HL-60/S4 treated with retinoic acid at 250 ng/mL for 4 days and 3 days (cell line): ENCODE measurements around the gene HOXB7.

ENCODE experiments used
- in situ Hi-C: fragments of 300-500 bp; cut with MboI; formaldehyde crosslinking; loops from 2 replicates; pipeline ENCODE4 v1.7.0; 2022; ENCODE audit warnings: low sequenced_read_pairs

The HOXB7 gene

GRCh38 chr17:48610282-48611211 is at the start of gene HOXB7:
TSS of gene HOXB7 (minus strand) at chr17:48611017. CDS start at chr17:48610918, 99 bp downstream.
- in situ Hi-C loops: no loop called here

- in situ Hi-C loops: no loop called here
These were observed 45.1 kb upstream of the HOXB7 start for GRCh38 chr17:48655913-48656312.

GRCh38 chr17:48649741-48650140 is 38.9 kb upstream of the HOXB7 start:
- in situ Hi-C loops: no loop called here

- in situ Hi-C loops: no loop called here
These were observed 37.1 kb upstream of the HOXB7 start for GRCh38 chr17:48647963-48648245.

GRCh38 chr17:48647103-48647962 is 36.5 kb upstream of the HOXB7 start:
- in situ Hi-C loops: no loop called here

- in situ Hi-C loops: no loop called here
These were observed 35.6 kb upstream of the HOXB7 start for GRCh38 chr17:48646183-48647102.

- in situ Hi-C loops: no loop called here
These were observed 34.9 kb upstream of the HOXB7 start for GRCh38 chr17:48645639-48646182.

GRCh38 chr17:48644910-48645557 is 34.2 kb upstream of the HOXB7 start:
- in situ Hi-C loops: no loop called here

GRCh38 chr17:48644159-48644558 is 33.3 kb upstream of the HOXB7 start:
- in situ Hi-C loops: no loop called here

GRCh38 chr17:48643697-48644012 is 32.8 kb upstream of the HOXB7 start:
- in situ Hi-C loops: no loop called here

- in situ Hi-C loops: no loop called here
These were observed 32.3 kb upstream of the HOXB7 start for GRCh38 chr17:48642843-48643696.

GRCh38 chr17:48642059-48642842 is 31.4 kb upstream of the HOXB7 start:
- in situ Hi-C loops: no loop called here

- in situ Hi-C loops: no loop called here
These were observed 30.8 kb upstream of the HOXB7 start for GRCh38 chr17:48641541-48642058.

GRCh38 chr17:48640858-48641180 is 30.0 kb upstream of the HOXB7 start:
- in situ Hi-C loops: no loop called here

- in situ Hi-C loops: no loop called here
These were observed 29.4 kb upstream of the HOXB7 start for GRCh38 chr17:48639982-48640857.

- in situ Hi-C loops: no loop called here
These were observed 28.3 kb upstream of the HOXB7 start for GRCh38 chr17:48639136-48639535.
